SK-N-MC (cell line): ENCODE measurements around the gene DSN1.

Experiments used
- EZH2 ChIP-seq: fragments of 200-600 bp; sonication (generic); IDR thresholded peaks from one replicate; pipeline ENCODE4 v1.6.1; 2017; ENCODE audit warnings: antibody characterized with exemption
- POLR2AphosphoS5 ChIP-seq: IDR thresholded peaks from 2 replicates; pipeline ENCODE4 v1.6.1; 2012; ENCODE audit warnings: mild to moderate bottlenecking, low read depth, low read length, borderline replicate concordance

- no peak for TF ChIP-seq POLR2AphosphoS5
- TF ChIP-seq EZH2: no peak
Observed at GRCh38 chr20:36796117-36796516, 22.6 kb upstream of the DSN1 start.
